Right atrium auricular region (tissue), 2 donors: ENCODE results near the gene SLC5A5. TPM values are rescaled to one million over a fixed set of nuclear protein-coding genes. Genes with fewer than 3 reads are reported as not detected.
"Not testable (repeated sequence)": the region's sequence is repeated elsewhere in the genome, so short reads cannot be mapped to it uniquely, and the experiment has no call there.

ENCODE experiments used
- DNase-seq: peaks from one replicate; pipeline ENCODE4 v3.0.0-alpha.2; 2019; ENCODE audit warnings: low spot score
- H3K27ac ChIP-seq, 2 donors: fragments of 200-600 bp; sonication (generic); 1 replicate in 1 of 2; 2 replicates in 1 of 2; pipeline ENCODE4 v1.5.1; 2016 to 2019
- H3K27me3 ChIP-seq, 2 donors: fragments of 200-600 bp; sonication (generic); one replicate each; pipeline versions ENCODE4 v1.5.1 to v1.6.0; 2017 to 2019
- H3K36me3 ChIP-seq: fragments of 200-600 bp; sonication (generic); one replicate; pipeline ENCODE4 v1.5.1; 2016
- H3K4me1 ChIP-seq, 2 donors: fragments of 200-600 bp; sonication (generic); one replicate each; pipeline versions ENCODE4 v1.5.1 to v1.6.0; 2017 to 2019
- H3K4me3 ChIP-seq, 2 donors: fragments of 200-600 bp; sonication (generic); 1 replicate in 1 of 2; 2 replicates in 1 of 2; pipeline ENCODE4 v1.5.1; 2017 to 2019; ENCODE audit warnings: mild to moderate bottlenecking in 1 of 2, moderate library complexity in 1 of 2
- H3K9me3 ChIP-seq, 2 donors: fragments of 200-600 bp; sonication (generic); one replicate each; pipeline ENCODE4 v1.5.1; 2019
- CTCF ChIP-seq, 2 donors: fragments of 200-600 bp; sonication (generic); IDR thresholded peaks; one replicate each; pipeline ENCODE4 v1.5.1; 2019; ENCODE audit warnings: antibody characterized with exemption in 2 of 2
- total RNA-seq, 2 donors: library from RNA; depleted of rRNA; stranded (reverse); fragments of >200 nt; gene quantifications; one replicate each; pipeline ENCODE4 v1.1.0, GENCODE V29; 2016

SLC5A5 gene
- total RNA-seq, 2 donors from 2014 or later: not detected

GRCh38 chr19:17881701-17882100 is 10.0 kb downstream of the SLC5A5 start:
- H3K9me3 ChIP-seq: no peaks in the 10 kb centered on the region
- DNase-seq: no peak
- H3K27ac ChIP-seq: no peak overlapping the region
- H3K4me3 ChIP-seq: no peak overlapping the region
- H3K4me1 ChIP-seq: no peaks in the 10 kb centered on the region
- H3K27me3 ChIP-seq: no peaks in the 10 kb centered on the region
- H3K36me3 ChIP-seq: no peaks in the 10 kb centered on the region
- TF ChIP-seq CTCF (IDR thresholded peaks at IDR 0.05): no peak

- no peaks in the 10 kb centered on the region for H3K27me3 ChIP-seq
- H3K27ac ChIP-seq: no peak overlapping the region
Measured at GRCh38 chr19:17883627-17884410, 12.1 kb downstream of the SLC5A5 start.

DNA sequence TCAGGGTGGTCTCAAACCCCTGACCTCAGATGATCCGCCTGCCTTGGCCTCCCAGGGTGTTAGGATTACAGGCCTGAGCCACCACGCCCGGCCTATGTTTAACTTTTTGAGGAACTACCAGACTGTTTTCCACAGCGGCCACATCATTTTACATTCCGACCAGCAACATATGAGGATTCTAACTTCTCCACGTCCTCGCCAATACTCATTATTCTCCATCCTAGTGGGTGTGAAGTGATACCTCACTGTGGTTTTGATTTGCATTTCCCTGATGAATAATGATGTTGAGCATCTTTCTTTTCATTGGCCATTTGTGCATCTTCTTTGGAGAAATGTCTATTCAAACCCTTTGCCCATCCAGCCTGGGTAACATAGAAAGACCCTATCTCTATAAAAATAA is 14.8 kb downstream of the SLC5A5 start:
- no peak for DNase-seq
- TF ChIP-seq CTCF (IDR thresholded peaks at IDR 0.05): no peak
- H3K36me3 ChIP-seq: no peaks in the 10 kb centered on the region
- H3K27ac ChIP-seq: no peak overlapping the region
- H3K4me1 ChIP-seq: no peaks in the 10 kb centered on the region
- no peaks in the 10 kb centered on the region for H3K27me3 ChIP-seq
- no peaks in the 10 kb centered on the region for H3K9me3 ChIP-seq
- H3K4me3 ChIP-seq: no peak overlapping the region

More at GRCh38 chr19:17883627-17884410, 12.1 kb downstream of the SLC5A5 start:
- H3K36me3 ChIP-seq: no peaks in the 10 kb centered on the region
- TF ChIP-seq CTCF (IDR thresholded peaks at IDR 0.05): no peak
- H3K4me3 ChIP-seq: no peak overlapping the region
- no peaks in the 10 kb centered on the region for H3K9me3 ChIP-seq
- DNase-seq: no peak
- H3K4me1 ChIP-seq: no peaks in the 10 kb centered on the region

- H3K4me1 ChIP-seq, H3K9me3 ChIP-seq, H3K27me3 ChIP-seq, DNase-seq, H3K36me3 ChIP-seq, H3K27ac ChIP-seq, H3K4me3 ChIP-seq: not testable (repeated sequence)
Measured at GRCh38 chr19:17887221-17887620, 15.5 kb downstream of the SLC5A5 start.

DNA sequence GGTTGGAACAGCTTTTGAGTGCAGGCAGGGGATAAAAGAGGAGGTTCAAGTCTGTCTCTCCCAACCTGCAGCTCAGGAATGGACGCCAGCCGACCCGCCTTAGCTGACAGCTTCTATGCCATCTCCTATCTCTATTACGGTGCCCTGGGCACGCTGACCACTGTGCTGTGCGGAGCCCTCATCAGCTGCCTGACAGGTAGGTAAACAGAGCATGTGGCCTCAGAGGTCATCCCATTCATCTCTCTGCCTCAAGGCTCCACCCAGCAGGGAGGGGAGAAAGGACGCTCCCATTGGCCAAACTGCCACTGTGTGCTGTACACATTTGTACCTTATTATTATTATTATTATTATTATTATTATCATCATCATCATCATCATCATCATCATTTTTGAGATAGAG is 16.5 kb downstream of the SLC5A5 start:
- no peak for TF ChIP-seq CTCF (IDR thresholded peaks at IDR 0.05)

DNA sequence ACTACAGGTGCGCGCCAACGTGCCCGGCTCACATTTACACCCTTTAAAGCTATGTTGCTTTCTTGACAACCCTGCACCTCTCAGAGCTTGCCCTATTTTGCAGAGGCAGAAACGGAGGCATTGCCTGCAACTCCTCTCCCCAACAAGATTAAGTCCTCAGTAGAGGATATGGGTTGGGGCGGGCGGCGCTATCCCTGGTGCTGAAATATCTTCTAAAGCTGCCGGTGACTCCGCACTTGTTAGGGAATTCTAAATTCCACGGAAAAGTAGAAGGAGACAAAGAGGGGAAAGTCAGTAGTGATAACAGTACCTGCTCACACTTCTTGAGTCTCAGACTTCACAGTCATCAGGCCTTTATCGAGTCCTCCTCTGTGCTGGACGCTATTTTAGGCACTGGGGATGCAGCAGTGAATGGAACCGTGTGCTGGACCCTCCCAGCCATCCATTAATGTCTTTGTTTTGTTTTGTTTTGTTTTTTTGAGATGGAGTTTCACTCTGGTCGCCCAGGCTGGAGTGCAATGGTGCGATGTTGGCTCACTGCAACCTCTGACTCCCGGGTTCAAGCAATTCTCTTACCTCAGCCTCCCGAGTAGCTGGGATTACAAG is 18.0 kb downstream of the SLC5A5 start:
- Histone ChIP-seq H3K4me3 (no peak overlapping the region), H3K4me1 (no peaks in the 10 kb centered on the region), H3K9me3 (no peaks in the 10 kb centered on the region), H3K27me3 (no peaks in the 10 kb centered on the region), H3K36me3 (no peaks in the 10 kb centered on the region), H3K27ac (no peak overlapping the region)
- TF ChIP-seq CTCF (IDR thresholded peaks at IDR 0.05): no peak
- DNase-seq: no peak

More for the DNA sequence above, 16.5 kb downstream of the SLC5A5 start:
- no peak overlapping the region for H3K4me3 ChIP-seq
- DNase-seq: no peak
- H3K27ac ChIP-seq: no peak overlapping the region
- no peaks in the 10 kb centered on the region for H3K27me3 ChIP-seq
- H3K9me3 ChIP-seq: no peaks in the 10 kb centered on the region
- no peaks in the 10 kb centered on the region for H3K4me1 ChIP-seq
- H3K36me3 ChIP-seq: no peaks in the 10 kb centered on the region
